ENCODE measurements around the gene S1PR4.
"Not testable (repeated sequence)": the region's sequence is repeated elsewhere in the genome, so short reads cannot be mapped to it uniquely, and the experiment has no call there.

Gene S1PR4

GRCh38 chr19:3194106-3195087 lies 15.8 kb downstream of the S1PR4 start:
- DNase-seq (ENCODE audit: low read depth in 2 of 2): no peak

- no peak for DNase-seq (ENCODE audit: low read depth in 2 of 2)
Observed at GRCh38 chr19:3196064-3196932, 17.7 kb downstream of the S1PR4 start.

GRCh38 chr19:3196933-3197205 lies 18.3 kb downstream of the S1PR4 start:
- no peak for DNase-seq (ENCODE audit: low read depth in 2 of 2)

GRCh38 chr19:3198901-3199700 lies 20.5 kb downstream of the S1PR4 start:
- DNase-seq (ENCODE audit: low read depth in 2 of 2): no peak

GRCh38 chr19:3201072-3201700 lies 22.6 kb downstream of the S1PR4 start:
- no peak for DNase-seq (ENCODE audit: low read depth in 2 of 2)

GRCh38 chr19:3201911-3202310 lies 23.3 kb downstream of the S1PR4 start:
- no peak for DNase-seq (ENCODE audit: low read depth in 2 of 2)

- DNase-seq (ENCODE audit: low read depth in 2 of 2): no peak
Observed at GRCh38 chr19:3202346-3202745, 23.8 kb downstream of the S1PR4 start.

GRCh38 chr19:3202895-3203294 lies 24.3 kb downstream of the S1PR4 start:
- not testable (repeated sequence) for DNase-seq (ENCODE audit: low read depth in 2 of 2)

- DNase-seq (ENCODE audit: low read depth in 2 of 2): no peak
Observed at GRCh38 chr19:3203805-3204645, 25.5 kb downstream of the S1PR4 start.

- no peak for DNase-seq (ENCODE audit: low read depth in 2 of 2)
Observed at GRCh38 chr19:3204646-3205275, 26.2 kb downstream of the S1PR4 start.

- no peak for DNase-seq (ENCODE audit: low read depth in 2 of 2)
Observed at GRCh38 chr19:3206216-3206953, 27.8 kb downstream of the S1PR4 start.

- no peak for DNase-seq (ENCODE audit: low read depth in 2 of 2)
Observed at GRCh38 chr19:3207461-3208242, 29.1 kb downstream of the S1PR4 start.

GRCh38 chr19:3208317-3209207 lies 30.0 kb downstream of the S1PR4 start:
- DNase-seq (ENCODE audit: low read depth in 2 of 2): no peak

- peak; percentile 51 to 68 for DNase-seq (ENCODE audit: low read depth in 2 of 2)
Observed at GRCh38 chr19:3210347-3211017, 31.9 kb downstream of the S1PR4 start.

- DNase-seq (ENCODE audit: low read depth in 2 of 2): no peak
Observed at GRCh38 chr19:3211191-3211590, 32.6 kb downstream of the S1PR4 start.

- no peak for DNase-seq (ENCODE audit: low read depth in 2 of 2)
Observed at GRCh38 chr19:3213159-3213558, 34.6 kb downstream of the S1PR4 start.

GRCh38 chr19:3216874-3217273 lies 38.3 kb downstream of the S1PR4 start:
- DNase-seq (ENCODE audit: low read depth in 2 of 2): no peak

Measured in stimulated activated CD8-positive, alpha-beta memory T cell treated with anti-CD3 and anti-CD28 coated beads, Interleukin-2, amount 100 ng/mL, for 48 hours (primary cell).